Dermis blood vessel endothelial cell (primary cell): ENCODE measurements around the gene ITLN2. TPM values are rescaled to one million over a fixed set of nuclear protein-coding genes. Genes with fewer than 3 reads are reported as not detected.
"Not testable (repeated sequence)": the region's sequence is repeated elsewhere in the genome, so short reads cannot be mapped to it uniquely, and the experiment has no call there.

Experiments
- DNase-seq: peaks from one replicate; pipeline ENCODE4 v3.0.0; 2010
- total RNA-seq: library from RNA; depleted of rRNA; stranded (reverse); fragments of >200 nt; gene quantifications from 2 replicates; pipeline ENCODE4 v1.2.3, GENCODE V29; 2014

ITLN2 gene
- total RNA-seq, result not detected in 2 replicates

- peak; percentile 21 for DNase-seq
Measured at GRCh38 chr1:160954158-160955104, at the start of gene ITLN2. Gene ITLN2 (minus strand): TSS chr1:160954809. CDS start chr1:160954741, 68 bp downstream.

GRCh38 chr1:161001525-161001924, 46.9 kb upstream of the ITLN2 start:
- peak; percentile 45 for DNase-seq

GRCh38 chr1:161000736-161001480, 46.3 kb upstream of the ITLN2 start:
- DNase-seq, result no peak

GRCh38 chr1:160999376-160999775, 44.8 kb upstream of the ITLN2 start:
- DNase-seq, result no peak

- peak; percentile 92 for DNase-seq
Measured at GRCh38 chr1:160997323-160998038, 42.9 kb upstream of the ITLN2 start.

- peak; percentile 91 for DNase-seq
Measured at GRCh38 chr1:160996178-160996577, 41.6 kb upstream of the ITLN2 start.

GRCh38 chr1:160993544-160994193, 39.1 kb upstream of the ITLN2 start:
- DNase-seq, result peak; percentile 64

- not testable (repeated sequence) for DNase-seq
Measured at GRCh38 chr1:160992036-160992435, 37.4 kb upstream of the ITLN2 start.

GRCh38 chr1:160987359-160988050, 32.9 kb upstream of the ITLN2 start:
- DNase-seq, result no peak

GRCh38 chr1:160985723-160986122, 31.1 kb upstream of the ITLN2 start:
- DNase-seq, result no peak

- no peak for DNase-seq
Measured at GRCh38 chr1:160981584-160982411, 27.2 kb upstream of the ITLN2 start.

- DNase-seq, result no peak
Measured at GRCh38 chr1:160979286-160979685, 24.7 kb upstream of the ITLN2 start.

GRCh38 chr1:160978510-160978927, 23.9 kb upstream of the ITLN2 start:
- peak; percentile 16 for DNase-seq

- no peak for DNase-seq
Measured at GRCh38 chr1:160975026-160975425, 20.4 kb upstream of the ITLN2 start.

GRCh38 chr1:160973491-160973890, 18.9 kb upstream of the ITLN2 start:
- no peak for DNase-seq

- DNase-seq, result no peak
Measured at GRCh38 chr1:160972939-160973338, 18.3 kb upstream of the ITLN2 start.

GRCh38 chr1:160971618-160972056, 17.0 kb upstream of the ITLN2 start:
- no peak for DNase-seq

GRCh38 chr1:160963521-160963920, 8.9 kb upstream of the ITLN2 start:
- no peak for DNase-seq

- DNase-seq, result no peak
Measured at GRCh38 chr1:160961419-160961818, 6.8 kb upstream of the ITLN2 start.

- DNase-seq, result no peak
Measured at GRCh38 chr1:160956966-160957365, 2.4 kb upstream of the ITLN2 start.

GRCh38 chr1:160953030-160953429, 1.6 kb downstream of the ITLN2 start:
- no peak for DNase-seq
